ENCODE data around the gene LINC00237.

LINC00237 gene

DNA sequence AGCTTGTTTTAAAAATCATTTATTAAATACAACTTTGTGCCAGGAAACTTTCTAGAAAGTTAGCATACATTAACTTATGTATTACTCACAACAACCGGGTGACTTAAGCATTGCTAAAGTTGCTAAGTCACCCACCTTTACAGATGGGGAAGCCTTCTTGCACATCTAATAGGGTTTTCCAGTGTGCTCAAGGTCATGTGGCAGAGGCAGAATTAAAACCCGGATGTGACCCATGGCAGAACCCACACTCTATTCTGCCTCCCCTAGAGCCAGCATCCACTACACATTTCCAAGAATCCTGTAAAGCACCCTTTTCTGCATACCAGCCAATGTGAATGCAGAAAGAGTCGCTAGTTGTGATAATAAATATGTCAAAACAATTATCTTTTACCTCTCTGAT is 13.4 kb downstream of the LINC00237 start:
- no peak for DNase-seq

DNA sequence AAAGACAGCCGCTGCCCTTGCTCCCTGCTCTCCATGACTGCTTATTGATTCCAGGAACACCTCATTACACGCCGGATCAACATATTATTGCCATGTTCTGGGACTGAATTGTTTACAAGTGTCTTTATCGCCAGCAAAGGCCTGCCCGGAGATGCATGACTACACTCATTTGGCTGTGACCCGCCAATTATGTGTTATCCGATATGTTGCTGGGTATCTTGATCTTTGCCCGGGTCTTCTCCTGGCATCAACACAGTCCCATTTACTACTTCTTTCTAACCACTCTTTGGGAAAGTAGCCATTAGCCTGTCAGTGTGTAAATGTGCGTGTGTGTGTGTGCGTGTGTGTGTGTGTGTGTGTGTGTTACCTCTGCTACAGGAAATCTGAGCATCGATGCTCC is 15.4 kb downstream of the LINC00237 start:
- DNase-seq = no peak

DNA sequence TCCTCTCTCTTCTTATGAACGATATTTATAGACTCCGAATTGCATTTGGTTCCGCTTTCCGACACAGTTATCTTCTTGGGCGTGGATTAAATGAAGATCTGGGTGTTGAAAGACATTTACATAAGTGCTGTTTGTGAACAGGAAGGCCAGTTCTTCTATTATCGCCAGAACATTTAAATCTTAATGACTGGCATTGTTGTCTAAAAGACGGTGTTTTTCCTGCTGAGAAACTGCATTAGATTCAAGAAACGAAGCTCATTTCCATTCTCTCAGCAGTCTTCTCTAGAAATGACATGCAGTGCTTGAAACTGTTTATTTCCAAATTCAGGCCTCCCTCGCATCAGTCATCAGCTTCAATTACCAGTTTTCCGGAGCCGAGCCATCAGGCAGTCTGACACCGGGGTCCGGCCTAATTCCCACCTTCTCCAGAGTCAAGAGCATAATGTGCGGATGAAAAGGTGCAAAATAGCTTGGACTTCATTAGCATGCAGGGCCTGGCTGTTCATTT is 16.0 kb downstream of the LINC00237 start:
- DNase-seq = no peak

DNA sequence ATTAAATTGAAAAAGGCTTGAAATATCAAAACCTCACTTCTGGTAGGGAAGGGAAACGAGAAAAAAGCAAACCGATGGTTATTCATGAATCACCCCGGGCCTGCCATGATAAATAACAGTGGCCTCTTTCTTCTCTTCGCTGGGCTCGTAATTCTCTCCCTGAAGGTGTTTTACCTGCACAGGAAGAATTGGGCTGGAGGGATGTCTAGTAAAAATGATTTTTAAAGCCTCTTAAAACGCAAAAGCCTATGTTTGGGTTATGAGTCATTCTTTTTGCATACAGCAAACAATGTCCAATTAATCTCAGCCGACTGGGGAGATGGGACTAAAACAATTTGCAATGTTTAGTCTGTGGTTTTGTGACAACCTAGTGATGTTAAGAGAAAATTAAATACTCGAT is 16.8 kb downstream of the LINC00237 start:
- DNase-seq = no peak

DNA sequence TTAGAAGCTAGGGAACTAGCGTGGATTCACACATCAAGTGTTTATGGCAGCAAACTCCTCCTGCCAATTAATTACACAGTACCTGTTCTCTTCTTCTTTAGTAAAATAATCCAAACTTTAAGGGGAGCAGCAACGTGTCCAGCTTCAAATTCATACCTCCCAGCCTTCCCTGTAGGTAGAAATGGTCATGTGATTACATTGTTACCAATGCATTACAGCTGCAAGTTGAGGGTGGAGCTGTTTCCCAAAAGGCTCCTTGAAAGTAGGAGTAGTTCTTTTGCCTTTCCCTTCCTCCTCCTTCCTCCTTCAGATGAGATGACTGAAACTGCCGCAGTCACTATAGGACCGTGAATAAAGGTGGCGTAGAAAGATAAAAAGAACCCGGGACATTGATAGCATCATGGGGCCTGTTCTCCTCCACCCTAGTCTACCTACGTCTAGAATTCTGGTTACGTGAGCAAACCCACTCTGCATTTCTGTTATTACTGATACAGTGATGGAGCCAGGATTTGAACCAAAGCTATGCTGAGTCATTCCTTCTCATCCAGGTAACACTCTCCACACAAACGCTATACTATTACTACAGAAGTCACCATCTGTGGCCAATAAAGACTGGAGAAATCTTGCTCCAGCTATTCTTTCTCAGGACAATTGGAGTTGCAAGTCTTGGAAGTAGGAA is 18.2 kb downstream of the LINC00237 start:
- no peak for DNase-seq

DNA sequence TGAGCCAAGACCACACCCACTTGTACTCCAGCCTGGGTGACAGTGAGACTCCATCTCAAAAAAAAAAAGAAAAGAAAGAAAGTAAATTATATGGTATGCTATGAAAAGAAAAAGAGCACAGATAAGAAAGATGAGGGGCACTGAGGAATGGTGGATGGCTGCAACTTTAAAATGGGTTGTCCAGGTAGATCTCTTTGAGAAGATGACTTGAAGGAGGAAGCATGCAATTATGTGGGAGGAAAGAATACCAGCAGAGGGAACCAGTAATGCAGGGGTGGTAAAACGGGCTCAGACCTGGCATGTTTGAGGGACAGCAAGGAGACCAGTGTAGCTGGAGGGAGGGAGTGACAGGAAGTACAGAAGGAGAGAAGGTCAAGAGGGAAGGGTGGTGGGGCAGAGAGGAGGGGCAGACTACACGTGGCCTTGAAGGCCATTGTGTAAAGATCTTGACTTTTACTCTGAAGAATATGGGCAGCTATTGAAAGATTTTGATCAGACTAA is 22.3 kb downstream of the LINC00237 start:
- DNase-seq = no peak

DNA sequence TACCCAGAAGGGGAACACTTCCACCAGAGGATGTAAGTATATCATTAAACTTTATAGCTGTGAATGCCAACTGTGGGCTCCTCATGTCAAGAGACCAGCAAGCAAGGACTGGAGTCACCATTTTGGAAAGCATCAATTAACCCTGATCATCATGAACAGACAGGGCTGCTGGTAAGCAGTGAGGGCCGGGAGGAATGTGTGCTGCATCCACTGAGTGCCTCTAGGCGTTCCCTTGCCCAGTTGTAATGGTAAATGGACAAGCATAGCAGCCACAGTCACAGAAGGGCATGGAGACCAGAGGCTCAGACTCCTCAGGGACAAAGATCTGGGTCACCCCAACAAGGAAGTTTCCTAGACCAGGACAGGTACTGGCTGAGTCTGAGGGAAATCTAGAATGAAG is 23.6 kb downstream of the LINC00237 start:
- DNase-seq = no peak

DNA sequence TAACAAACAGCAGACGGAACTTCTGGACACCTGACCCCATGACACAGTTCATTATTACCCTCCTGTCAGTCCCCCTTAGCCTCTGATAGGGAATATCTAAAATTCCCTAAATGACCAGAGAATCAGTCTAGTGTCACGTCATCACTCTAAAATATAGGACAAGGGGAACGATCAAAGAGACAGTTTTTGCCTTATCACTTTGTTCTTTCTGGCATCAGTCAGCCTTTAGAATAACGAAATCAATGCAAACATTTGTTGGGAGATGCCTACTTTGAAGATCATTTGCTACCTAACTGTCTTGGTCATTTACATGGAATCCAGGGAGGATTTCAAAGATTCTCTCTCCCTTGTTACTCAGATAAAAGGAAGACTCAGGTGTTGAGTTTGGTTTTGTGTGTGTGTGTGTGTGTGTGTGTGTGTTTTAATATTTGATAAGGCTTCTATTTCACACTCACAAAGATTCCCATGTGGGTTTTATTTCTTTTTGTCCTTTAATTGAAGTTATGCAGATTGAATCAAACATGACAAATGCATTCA is 28.3 kb downstream of the LINC00237 start:
- no peak for DNase-seq

DNA sequence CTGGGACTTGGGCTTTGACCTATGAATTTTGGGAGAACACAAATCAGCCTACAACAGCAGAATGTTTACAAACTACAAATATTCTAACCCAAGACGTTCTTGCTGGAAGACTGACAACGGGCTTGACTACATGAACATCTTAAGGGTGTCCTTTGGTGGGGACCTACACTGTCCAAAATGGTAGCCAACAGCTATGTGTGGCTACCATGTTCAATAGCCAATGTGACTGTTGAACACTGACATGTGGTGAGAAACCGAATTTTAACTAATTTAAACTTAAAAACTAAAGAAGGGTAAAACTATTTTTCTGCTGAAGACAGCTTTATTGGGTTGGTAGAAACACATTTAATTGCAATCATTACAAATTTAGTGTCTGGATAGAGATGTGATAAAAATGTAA is 30.1 kb downstream of the LINC00237 start:
- no peak for DNase-seq

DNA sequence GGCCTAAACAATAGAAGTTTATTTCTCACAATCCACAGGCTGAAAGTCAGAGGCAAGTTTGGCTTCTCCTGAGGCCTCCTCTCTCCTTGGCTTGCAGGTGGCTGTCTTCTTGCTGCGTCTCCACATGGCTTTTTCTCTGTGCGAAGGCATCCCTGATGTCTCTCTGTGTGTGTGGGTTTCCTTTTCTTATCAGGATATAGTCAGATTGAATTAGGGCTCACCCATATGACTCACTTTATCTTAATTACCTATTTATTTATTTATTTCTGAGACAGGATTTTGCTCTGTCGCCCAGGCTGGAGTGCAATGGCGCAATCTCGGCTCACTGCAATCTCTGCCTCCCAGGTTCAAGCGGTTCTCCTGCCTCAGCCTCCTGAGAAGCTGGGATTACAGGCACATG is 30.7 kb downstream of the LINC00237 start:
- no peak for DNase-seq

DNA sequence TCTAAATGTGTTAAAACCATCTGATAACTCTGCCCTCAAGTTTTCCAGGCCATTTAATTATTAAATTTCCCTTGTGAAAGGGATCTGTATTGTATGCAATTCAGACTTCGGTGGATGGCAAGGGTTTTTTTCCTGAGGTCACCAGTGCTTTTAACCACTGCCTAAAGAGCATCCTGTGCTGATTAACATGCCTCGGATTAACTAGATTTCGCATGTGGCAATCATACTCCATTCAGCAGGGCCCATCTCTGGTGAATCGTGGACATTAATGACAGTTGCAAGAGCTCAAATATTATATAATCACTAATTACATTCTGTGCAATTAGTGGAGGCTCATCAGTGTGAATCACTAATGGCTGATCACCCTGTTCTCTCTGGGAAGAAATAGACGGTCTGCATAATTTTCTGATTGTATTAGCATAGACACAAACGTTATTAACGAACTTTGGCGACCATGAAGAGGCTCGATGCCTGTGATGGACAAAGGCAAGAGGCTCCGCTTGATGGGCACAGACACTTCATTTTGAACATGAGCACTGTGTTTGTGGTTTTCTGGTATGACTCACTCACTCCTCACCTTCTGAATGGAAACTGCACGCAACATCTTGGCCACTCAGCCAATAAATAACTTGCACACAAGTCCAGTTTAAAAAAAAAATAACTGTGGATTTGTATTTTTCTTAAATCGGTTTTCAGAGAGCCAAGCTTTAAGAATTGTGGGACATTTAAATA is 31.4 kb downstream of the LINC00237 start:
- DNase-seq = no peak

DNA sequence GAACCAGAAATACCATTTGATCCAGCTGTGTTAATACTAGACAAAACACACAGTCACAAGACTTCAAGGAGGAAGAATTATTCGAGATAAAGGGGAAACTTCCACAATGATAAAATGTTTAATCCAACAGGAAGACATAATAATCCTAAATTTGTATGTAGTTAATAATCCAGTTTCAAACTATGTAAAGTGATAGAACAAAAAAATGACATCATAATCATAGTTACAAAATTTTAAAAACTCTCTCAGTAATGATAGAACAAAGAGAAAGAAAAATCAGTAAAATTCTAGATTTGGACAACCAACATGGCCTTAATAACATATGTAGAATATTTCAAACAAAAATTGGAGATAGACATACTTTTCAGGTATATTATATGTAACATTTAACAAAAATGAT is 38.9 kb downstream of the LINC00237 start:
- DNase-seq = no peak

DNA sequence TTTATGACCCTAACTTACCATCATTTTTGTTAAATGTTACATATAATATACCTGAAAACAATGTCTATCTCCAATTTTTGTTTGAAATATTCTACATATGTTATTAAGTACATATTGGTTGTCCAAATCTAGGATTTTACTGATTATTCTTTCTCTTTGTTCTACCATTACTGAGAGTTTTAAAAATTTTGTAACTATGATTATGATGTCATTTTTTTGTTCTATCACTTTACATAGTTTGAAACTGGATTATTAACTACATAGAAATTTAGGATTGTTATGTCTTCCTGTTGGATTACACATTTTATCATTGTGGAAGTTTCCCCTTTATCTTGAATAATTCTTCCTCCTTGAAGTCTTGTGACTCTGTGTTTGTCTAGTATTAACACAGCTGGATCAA is 41.2 kb downstream of the LINC00237 start:
- no peak for DNase-seq

DNA sequence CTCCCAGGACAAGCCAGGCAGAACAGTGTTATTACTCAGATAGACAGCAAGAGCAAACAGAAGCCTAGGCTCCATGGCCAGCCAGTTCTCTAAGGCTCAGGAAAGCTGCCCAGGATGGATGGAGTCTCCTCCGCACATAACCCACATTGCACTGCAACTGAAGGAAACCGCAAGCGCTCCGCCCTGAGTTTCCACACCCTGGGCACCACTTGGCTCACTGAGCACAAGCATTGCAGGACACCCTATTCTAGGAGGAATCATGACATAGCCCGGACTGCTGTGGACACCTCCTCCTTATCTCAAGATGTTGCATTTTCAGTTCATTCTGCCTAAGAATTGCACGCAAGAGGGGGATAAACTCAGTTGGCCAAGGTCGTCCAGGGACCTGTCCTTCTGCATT is 42.9 kb downstream of the LINC00237 start:
- no peak for DNase-seq

DNA sequence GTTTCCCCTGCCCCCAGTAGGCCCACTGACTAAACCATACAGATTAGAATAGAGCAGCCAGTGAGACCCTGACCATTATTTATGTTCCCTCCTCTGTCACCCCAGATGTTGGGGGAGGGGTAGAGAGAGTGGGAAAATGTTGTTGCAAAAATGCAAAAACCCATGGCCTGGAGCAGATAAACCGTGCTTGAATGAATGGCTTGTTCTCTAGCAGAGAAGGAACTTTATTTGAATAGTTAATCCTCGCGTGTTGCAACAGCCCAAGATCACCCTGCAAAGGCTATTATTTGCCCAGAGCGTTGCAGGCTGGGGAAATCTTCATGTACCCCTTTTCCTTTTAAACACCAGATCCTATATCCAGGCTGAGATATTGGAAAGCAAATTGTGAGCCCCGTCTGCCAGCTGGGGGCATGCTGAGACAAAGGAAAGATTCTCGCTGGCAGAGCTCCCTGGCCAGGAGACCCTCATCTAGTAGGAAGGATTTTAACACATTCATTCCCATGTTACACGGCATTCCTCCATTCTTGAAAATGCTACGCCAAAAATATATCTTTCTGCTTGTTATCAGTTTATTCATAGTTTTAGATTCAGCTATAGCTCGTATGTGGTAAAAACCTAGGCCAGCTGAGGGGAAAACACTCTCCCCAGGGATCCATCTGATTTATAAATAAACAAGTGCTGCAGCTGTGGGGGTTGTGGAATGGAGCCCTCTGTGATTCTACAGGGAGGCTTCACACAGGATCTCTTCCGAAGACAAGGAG is 53.0 kb downstream of the LINC00237 start:
- no peak for DNase-seq

DNA sequence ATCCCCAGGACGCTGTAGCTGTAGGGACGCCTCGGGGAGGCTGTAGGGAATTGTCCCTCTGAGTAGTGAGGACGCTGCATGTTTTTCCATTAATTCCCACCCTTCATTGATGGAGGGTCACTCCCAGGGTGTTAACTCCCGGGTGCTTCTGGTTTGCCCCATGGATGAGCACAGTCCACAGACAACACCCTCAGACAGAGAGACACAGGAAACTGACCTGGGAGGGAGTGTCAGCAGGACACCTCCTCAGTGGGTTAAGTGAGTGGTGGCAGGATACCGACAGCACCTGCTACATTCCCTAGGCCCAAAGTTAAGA is 53.5 kb downstream of the LINC00237 start:
- no peak for DNase-seq

DNA sequence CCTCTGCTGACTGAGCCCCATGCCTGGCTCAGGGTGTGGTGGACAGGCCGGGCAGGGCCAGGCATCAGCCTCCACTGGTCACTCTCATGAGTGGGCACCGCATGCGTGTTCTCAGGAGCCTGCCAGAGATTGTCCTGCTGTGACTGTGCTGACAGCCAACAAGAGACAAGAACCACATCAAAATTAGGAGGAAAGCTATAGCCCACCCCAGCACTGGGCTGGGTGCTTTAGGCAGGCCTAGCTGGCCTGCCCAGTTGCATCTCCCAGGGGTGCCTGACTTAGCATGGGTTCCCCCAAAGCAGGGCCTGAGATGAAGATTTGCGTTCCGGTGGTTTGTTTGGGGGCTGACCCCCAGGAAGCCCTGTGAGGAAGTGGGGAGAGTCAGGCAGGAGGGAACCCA is 53.9 kb downstream of the LINC00237 start:
- DNase-seq = no peak

DNA sequence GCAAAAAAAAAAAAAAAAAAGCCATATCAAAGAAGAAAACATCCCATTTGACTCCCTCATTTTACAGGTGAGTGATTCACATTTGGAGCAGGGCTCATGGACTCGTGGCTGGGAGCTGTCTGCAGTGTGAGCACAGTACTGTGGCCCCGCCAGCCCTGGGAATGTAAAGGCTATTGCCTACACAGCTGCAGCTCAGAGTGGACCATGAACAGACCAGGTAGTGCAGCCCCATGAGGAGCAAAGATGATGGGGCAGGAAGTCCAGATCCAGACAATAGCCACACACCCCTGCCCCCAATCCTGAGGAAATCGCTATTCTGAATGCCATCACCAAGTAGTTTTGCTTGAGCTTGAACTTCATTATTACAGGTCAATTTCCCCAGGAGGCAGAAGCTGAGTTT is 55.4 kb downstream of the LINC00237 start:
- no peak for DNase-seq

DNA sequence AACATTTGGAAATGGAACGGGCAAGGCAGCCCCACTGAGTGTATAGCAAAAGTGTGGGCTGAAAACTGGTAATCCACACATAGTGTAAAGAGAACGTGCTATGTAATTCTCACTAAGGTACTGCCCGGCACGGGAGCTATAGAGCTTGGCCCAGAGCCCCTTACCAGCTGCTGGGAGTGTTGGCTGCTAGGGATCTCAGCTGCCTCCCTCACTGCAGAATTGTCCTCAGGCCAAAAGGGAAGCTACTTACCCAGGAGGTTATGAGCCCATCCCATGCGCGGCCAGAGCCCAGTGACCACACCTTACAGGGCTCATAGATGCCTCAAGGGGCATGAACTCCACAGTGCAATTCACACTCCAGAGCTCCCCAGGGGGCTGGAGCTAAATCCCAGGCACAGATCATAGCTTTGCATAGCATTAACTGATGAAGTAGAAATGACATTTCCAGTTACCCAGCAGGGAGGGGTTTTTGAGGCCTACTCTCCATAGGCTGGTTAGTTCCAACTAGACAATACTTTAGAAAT is 56.8 kb downstream of the LINC00237 start:
- DNase-seq = no peak

DNA sequence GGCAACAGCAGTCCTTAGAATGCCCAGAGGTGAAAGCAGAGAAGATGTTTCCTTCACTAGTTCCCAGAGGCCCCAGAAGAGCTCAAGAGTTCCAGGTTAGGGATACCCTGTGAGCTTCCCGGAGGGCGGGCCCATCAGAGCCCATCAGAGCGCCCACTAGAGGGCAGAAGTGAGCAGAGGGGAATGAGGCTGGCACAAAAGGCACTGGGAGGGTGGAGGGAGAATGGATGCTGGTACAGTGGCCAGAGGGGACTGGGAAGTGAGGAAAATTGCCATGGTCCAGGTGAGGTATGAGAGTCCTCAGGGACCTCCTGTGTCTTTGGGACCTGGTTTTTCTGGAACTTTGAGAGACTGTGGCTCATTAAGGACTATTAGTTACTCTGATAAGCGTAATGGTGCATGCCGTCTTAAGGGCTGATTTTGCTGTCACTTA is 57.3 kb downstream of the LINC00237 start:
- no peak for DNase-seq

DNA sequence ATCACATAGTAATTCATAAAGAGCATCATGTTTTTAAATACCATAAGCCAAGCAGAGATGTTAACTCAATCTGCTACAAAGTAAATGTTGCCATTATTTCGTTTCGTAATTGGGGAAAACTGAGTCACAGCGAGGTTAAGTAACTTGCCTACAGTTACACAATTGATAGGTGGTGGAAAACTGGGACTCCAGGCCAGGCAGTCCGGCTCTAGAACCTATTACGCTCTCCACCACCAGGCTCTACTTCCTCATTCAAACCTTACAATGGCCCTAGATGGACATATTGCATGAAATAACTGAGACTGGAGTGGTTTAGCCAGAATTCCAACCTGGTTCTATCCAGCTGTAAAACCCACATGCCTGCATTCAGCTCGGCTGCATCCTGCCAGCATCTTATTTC is 58.2 kb downstream of the LINC00237 start:
- DNase-seq = no peak

DNA sequence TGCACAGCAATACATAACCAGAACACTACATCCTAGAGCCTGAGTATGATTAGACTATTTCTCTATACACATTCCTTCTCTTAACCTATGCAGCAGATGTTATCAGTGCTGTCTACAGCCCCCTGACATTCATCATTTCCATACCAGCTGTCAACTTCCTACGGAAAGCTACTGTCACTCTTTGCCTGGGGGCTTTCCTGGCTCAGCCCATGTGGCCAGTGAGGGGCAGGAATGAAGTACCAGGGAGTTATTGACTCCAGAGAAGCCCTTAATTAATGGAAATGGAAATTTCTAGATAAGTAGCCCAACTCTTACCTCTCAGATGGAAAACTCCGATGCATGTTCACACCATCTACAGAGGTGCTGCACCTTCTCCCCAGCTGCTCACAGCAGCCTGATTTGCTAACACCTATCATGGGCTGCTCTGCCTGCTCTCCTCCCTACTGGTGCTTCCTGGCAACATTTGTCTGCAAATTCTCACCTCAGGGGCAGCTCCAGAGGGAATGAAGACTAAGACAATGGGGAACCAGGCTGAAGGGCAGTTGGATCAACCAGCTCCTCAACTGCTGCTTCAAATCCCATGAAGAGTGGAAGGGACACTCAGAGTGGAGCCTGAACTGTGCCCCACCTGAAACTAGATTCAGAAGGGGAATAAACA is 59.6 kb downstream of the LINC00237 start:
- DNase-seq = no peak
